Measurements from ENCODE around the gene CDH23.

CDH23 gene

DNA sequence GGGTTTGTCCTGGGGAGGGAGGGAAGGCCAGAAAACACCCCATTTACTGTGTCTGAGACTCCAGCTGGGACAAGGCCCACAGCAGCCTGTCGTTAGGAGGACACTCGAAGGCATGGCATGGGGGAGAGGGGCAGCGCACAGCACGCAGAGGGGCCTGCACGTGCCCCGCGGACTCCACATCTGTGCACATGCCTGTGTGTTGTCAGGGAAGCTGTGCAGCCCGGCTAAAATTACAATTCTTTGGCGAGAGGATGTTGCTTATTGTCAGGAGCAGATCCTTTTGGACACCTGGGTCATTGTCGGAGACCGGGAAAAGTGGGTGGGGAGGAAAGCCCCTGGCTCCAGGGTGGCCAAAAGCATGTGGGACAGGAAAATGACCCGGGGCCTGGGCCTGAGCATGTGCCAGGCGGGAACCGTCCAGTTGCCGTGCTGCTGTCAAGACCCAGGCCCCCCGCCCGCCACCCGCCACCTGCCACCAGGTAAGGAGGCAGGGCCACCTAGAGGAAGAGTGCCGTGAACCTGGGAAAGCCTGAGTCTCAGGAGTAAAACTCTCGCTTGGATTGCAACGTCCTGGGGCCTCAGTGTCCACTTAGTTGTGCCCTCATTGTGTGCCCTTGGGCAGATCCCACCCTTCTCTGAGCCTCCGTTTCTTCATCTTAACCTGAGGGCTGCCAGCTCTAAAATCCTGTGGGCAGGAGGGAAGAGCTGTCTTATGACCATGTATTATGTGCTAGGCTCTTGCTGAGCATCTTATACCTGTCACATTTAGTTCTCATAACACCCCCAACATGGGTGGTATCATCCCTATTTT lies 369.4 kb downstream of the CDH23 start:
- peak overlapping the region; percentile 98 for H3K27ac ChIP-seq
- TF ChIP-seq, protein P1, sequence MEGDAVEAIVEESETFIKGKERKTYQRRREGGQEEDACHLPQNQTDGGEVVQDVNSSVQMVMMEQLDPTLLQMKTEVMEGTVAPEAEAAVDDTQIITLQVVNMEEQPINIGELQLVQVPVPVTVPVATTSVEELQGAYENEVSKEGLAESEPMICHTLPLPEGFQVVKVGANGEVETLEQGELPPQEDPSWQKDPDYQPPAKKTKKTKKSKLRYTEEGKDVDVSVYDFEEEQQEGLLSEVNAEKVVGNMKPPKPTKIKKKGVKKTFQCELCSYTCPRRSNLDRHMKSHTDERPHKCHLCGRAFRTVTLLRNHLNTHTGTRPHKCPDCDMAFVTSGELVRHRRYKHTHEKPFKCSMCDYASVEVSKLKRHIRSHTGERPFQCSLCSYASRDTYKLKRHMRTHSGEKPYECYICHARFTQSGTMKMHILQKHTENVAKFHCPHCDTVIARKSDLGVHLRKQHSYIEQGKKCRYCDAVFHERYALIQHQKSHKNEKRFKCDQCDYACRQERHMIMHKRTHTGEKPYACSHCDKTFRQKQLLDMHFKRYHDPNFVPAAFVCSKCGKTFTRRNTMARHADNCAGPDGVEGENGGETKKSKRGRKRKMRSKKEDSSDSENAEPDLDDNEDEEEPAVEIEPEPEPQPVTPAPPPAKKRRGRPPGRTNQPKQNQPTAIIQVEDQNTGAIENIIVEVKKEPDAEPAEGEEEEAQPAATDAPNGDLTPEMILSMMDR (conservative IDR thresholded peaks at IDR 0.05; ENCODE audit: low read depth): no peak
- no peak for DNase-seq (ENCODE audit: low spot score)
- ChIA-PET CTCF (interaction anchor here (0.9 to 2.9 kb wide), 2 partner anchors 69 to 447 kb away, joined by 5 to 11 read pairs; partner anchors contain the start of gene SLC29A3), POLR2A (ENCODE audit: low non-redundant PET) (no interaction called here)

DNA sequence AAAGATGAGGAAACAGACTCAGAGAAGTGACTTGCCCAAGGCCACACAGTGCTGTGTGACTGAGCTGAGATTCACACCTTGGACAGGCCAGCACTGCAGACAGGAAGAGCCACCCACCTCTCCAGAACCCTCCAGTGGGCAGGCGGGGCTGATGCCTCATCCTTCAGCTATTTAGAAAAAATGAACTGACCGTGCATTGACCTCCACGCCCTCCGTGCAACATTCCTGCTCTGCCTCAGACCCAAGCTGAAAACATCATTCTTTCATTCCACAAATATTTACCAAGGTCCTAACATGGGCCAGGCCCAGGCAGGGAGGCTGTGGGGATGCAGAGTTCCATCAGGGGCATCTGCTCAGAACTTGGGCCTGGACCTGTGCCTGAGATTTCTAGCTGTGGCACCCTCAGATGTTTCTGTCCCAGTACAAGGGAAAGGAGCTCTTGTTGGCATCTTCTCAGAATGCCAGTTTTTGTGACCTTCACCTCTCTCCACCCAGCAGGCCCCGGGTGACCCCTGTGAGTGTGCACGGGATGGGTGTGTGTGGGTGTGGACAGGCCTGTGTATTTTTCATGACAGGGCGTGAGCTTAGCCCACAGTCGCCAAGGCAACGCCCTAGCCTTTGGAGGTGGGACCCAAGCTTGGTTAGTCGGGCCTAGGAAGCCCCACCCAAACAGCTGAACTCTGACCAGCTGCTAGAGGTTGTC lies 370.1 kb downstream of the CDH23 start:
- POLR2A ChIA-PET (ENCODE audit: low non-redundant PET): no interaction called here
- CTCF ChIA-PET: interaction anchor here (0.9 to 2.9 kb wide), 2 partner anchors 70 to 448 kb away, joined by 5 to 11 read pairs; partner anchors contain the start of gene SLC29A3
- DNase-seq (ENCODE audit: low spot score): peak; percentile 94
- peak overlapping the region; percentile 98 for H3K27ac ChIP-seq
- TF ChIP-seq, protein P1 (conservative IDR thresholded peaks at IDR 0.05; ENCODE audit: low read depth): no peak

DNA sequence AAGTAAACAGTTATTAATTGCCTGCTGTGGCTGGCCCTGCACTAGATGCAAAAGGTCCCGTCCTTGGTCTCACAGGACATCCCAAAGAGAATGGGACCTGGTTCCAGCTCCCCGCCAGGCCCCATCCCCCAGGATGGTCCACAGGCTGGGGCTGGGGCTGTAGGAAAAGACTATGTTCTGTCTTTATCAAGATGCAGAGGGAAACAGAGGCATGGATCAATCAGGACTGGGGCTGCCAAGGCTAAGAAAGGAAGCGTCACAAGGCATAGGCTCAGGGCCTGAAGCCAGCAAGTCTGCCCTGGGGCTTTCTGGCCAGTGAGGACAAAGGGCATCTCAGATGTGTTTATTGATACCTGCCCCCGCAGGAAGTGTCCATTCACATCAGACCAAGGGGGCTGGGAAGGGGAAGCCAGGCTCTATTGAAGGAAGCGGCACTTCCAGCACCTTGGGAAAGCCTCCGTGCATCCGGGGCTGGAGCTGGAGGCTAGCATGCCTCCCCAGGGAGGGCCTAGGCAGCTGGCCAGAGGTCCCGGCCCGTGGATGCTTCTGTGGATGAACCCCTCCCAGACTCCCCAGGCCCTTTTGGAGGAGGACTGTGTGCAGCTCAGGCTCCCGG lies 370.8 kb downstream of the CDH23 start:
- CTCF ChIA-PET: interaction anchor here (2.9 kb wide), 1 partner anchor 70 kb away, joined by 11 read pairs; no protein-coding TSS in a partner anchor
- no peak for DNase-seq (ENCODE audit: low spot score)
- POLR2A ChIA-PET (ENCODE audit: low non-redundant PET): no interaction called here
- TF ChIP-seq, protein P1 (conservative IDR thresholded peaks at IDR 0.05; ENCODE audit: low read depth): no peak
- H3K27ac ChIP-seq: peak overlapping the region; percentile 98

DNA sequence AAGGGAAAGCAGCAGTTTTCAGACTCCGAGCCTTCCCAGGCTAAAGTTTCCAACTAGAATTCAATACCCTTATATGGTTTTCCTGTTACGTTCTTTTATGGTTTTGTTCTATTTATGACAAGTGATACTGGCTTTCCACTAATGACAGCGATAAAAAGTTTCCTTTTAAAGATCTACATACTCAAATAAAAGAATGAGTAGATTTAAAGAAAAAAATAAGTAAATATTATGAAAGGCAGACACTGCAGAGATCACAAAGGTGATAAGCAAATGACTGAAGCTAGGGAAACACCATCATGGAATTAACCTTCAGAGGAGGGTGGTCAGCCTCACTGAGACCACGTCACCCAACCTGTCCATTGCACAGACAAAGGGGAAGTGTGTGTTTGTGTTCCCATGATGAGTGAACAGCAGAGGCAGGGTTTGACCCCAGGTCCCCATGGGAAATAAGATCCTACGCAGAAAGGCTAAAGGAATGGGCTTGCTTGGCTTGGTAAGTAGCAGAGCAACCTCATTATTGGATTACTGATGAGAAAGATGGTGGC lies 372.6 kb downstream of the CDH23 start:
- no peak for DNase-seq (ENCODE audit: low spot score)
- POLR2A ChIA-PET (ENCODE audit: low non-redundant PET): no interaction called here
- H3K27ac ChIP-seq: peak overlapping the region; percentile 82
- TF ChIP-seq, protein P1 (conservative IDR thresholded peaks at IDR 0.05; ENCODE audit: low read depth): no peak
- CTCF ChIA-PET: no interaction called here

DNA sequence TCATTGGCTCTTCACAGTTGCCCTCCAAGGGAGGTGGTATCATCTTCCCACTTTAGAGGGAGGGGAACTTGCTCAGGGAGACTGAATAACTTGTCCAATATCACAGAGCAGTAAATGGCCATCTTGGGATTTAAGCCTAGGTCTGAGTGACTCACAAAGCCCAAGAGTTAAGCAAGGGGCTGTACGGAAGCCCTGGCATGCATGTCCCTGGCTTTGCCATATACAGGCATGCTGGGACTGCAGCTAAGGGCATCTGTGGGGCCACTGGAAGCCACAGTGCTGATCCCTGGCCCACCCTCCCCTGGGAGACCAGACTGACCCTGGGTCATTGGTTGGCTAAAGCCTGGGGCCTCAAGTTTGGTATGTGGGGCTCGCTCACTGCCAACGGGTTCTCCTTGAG lies 373.5 kb downstream of the CDH23 start:
- peak overlapping the region; percentile 82 for H3K27ac ChIP-seq
- POLR2A ChIA-PET (ENCODE audit: low non-redundant PET): no interaction called here
- CTCF ChIA-PET: interaction anchor here (0.5 kb wide), 1 partner anchor 391 kb away, joined by 3 read pairs; no protein-coding TSS in a partner anchor
- DNase-seq (ENCODE audit: low spot score): no peak
- TF ChIP-seq, protein P1 (conservative IDR thresholded peaks at IDR 0.05; ENCODE audit: low read depth): no peak

DNA sequence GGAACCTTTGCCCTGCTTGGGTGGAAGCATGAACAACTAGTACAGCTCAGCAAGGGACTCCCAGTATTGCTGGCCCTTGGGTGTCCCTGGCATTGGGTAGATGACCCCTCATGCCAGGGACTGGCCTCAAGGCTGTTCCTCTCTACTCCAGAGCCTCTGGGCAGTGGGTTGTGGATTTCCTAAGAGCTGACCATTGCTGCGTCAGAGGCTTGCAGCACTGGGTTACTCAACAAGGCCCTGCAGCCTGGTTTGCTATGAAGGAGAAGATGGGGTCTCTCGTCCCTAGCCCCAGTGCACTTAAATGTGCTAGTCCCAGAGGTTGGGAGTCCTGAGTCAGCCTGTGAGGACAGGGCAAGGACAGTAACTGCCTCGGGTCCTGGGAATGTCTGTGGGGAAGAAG lies 374.1 kb downstream of the CDH23 start:
- POLR2A ChIA-PET (ENCODE audit: low non-redundant PET): no interaction called here
- DNase-seq (ENCODE audit: low spot score): no peak
- TF ChIP-seq, protein P1 (conservative IDR thresholded peaks at IDR 0.05; ENCODE audit: low read depth): no peak

More for the DNA sequence above, 374.1 kb downstream of the CDH23 start:
- H3K27ac ChIP-seq: peak overlapping the region; percentile 82
- CTCF ChIA-PET: interaction anchor here (0.9 kb wide), 1 partner anchor 489 kb away, joined by 3 read pairs; no protein-coding TSS in a partner anchor

Measured in RWPE1 (cell line).